ENCODE measurements around the gene ABLIM3.
"Not testable (repeated sequence)": the region's sequence is repeated elsewhere in the genome, so short reads cannot be mapped to it uniquely, and the experiment has no call there.

The ABLIM3 gene

GRCh38 chr5:149160291-149160787 is 19.0 kb downstream of the ABLIM3 start:
- no peak for DNase-seq

- DNase-seq: no peak
These were observed 19.9 kb downstream of the ABLIM3 start for GRCh38 chr5:149161026-149161687.

GRCh38 chr5:149161850-149162249 is 20.6 kb downstream of the ABLIM3 start:
- no peak for DNase-seq

- DNase-seq: no peak
These were observed 21.2 kb downstream of the ABLIM3 start for GRCh38 chr5:149162401-149163084.

- DNase-seq: no peak
These were observed 23.4 kb downstream of the ABLIM3 start for GRCh38 chr5:149164731-149165130.

- no peak for DNase-seq
These were observed 24.8 kb downstream of the ABLIM3 start for GRCh38 chr5:149166128-149166527.

DNA sequence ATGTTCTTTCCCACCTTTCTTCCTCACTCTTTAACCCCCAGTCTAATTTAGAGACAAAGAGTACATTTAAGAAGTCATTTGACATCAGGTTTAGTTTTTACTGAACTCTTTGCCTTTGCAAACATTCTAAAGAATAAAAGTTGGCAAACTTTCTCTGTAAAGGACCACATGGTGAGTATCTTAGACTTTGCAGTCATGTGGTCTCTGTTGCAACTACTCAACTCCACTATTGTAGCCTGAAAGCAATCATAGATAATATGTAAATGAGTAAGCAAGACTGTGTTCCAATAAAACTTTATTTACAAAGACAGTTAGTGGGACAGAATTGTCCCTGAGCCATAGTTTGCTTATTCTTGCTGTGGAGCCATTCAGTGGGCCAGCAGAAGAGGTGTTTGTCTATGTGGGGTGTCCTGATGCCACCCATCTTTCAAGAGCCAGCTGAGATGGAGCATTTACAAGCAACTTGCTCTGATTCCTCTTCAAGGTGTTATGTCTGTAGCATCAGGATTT is 25.4 kb downstream of the ABLIM3 start:
- no peak for DNase-seq

- no peak for DNase-seq
These were observed 27.1 kb downstream of the ABLIM3 start for GRCh38 chr5:149168276-149168906.

DNA sequence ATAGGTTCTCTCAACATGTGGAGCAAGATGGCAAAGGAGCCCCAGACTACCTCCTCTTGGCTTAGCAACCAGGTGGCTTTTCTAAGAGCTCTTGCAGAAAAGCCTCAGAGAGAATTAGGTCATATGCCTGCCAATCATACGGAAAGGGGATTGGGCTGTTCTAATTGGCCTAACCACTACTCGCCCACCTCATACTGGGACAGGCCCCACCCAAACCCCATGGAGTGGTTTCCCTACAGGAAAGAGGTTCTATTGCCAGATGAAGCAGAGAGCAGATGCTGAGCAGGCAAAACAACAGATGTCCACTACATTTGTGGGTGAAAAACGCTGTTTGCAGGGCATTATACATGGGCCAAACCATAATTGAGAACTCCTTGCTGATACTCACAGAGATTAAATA is 29.0 kb downstream of the ABLIM3 start:
- no peak for DNase-seq

DNA sequence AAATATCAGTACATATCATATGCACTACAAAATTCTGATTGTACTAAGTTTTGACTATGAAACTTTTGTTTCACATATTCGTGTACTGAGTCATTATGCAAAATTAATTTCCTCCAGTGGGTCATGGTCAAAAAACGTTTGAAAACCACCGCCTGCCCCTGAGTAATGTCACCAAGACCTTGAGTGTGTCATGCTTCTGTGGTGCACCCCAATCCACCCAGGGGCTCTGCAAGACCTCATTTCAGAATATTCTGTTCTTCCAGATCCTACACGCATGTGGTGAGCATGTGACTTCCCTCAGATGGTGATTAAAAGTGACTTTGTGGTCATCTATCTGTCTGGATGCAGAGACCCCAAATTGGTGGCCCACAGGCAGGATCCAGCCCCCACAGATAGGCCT is 31.0 kb downstream of the ABLIM3 start:
- no peak for DNase-seq

DNA sequence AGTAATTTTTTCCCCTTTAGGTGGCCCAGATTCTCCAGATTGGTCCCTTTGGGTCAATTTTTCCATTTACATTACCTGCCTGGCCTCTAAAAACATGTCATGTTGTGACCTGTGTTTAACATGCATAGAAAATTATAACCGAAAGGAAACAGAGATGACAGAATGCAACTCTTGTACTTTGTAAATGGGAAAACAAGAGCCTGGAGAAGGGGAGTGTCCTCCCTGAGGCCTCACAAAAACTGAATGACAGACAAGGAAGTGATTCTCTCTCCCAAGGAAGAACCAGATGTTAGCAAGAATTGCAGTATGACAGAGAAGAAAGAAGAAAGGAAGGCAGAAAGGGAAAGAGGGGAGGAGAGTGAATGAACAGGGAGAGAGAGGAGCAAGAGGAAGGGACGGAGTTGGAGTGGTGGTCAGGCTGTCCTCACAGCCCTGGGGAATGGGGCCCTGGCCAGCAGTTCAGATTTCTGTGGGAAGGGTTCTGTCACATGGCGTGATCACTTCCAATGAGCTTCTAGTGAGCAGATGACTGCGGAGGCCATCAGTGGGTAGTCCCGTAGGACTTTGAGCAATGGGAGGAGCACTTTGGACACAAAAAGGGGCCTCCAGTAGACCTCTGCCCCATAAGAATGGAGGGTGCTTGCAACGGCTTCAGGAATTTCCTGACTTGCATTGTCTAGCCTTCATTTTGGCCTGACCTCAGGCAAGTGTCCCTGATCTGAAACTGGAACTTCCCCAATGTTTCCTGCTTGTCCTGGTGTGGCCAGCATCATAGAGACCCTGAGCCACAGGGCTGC is 31.6 kb downstream of the ABLIM3 start:
- no peak for DNase-seq

DNA sequence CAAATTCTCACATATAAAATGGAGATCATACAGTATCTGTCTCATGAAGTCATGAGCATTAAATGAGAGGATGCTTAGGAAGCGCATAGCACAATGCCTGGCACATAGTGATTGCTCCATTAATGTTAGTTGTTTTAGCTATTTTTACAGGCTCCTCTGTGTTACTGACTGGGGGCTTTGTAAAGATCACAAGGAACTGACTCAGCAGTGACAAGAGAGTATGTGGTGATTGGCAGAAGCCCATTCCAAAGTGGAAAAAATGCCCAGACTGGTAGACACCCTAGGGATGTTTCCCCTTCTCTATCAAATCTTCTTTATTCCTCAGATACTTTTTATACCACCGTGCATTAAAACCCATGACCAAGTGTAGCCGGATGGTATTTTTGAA is 33.5 kb downstream of the ABLIM3 start:
- no peak for DNase-seq

DNA sequence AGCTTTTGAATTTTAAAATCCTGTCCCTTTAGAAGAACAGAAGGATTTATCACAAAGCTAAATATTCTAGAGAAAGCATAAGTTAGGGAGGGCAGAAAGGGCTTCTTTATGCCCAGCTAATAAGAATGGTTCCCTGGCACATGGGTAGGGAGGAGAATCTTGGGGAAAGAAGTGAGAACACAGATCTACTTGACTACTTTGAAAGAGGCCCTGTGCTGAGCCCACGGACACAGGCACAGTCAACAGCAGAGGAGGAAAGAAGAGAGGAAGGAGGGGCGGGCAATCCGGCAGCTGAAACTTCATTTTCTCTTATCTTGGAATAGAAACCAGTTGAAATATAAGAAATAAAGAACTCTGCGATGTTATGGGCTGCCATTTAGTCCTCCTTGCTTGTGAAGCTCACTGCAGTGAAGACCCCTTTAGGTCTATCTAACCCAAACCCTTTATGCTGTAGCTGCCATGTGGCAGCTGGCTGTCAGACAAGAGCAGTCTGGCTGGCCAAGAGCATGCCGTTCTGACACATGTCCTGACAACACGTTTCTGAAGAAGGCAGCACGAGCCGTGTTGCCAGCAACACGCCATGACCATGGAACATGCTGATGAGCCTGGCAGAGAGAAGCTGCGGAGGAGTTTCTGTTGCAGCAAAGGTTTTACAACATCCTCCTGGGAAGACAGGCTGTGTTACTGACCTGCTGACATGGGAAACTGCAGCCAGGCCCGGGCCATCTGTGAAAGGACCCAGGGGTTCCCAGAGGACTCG is 34.2 kb downstream of the ABLIM3 start:
- no peak for DNase-seq

DNA sequence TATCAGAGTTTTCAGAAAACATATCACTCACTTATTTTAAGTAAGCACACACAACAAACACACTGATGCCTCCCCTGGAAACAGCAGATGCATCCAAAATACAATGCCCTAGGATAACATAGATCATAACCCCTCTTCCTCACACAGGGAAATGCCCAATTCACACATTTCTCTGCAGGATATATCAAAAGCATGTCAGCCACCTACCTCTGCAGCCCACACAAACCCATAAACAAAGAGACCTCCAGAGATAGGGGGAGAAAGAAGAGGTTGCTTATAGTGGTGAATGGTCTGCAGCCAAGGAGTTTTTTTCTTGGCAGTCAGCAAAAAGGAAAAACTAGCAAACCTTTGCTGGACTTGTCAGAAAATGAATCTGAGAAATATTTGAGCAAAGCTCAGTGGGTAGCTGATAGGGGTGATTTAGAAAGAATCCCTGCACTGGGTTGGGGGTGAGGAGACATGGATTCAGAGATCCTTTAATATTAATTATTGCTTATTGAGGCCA is 36.1 kb downstream of the ABLIM3 start:
- DNase-seq: no peak

GRCh38 chr5:149177911-149178565 is 36.7 kb downstream of the ABLIM3 start:
- DNase-seq: no peak

DNA sequence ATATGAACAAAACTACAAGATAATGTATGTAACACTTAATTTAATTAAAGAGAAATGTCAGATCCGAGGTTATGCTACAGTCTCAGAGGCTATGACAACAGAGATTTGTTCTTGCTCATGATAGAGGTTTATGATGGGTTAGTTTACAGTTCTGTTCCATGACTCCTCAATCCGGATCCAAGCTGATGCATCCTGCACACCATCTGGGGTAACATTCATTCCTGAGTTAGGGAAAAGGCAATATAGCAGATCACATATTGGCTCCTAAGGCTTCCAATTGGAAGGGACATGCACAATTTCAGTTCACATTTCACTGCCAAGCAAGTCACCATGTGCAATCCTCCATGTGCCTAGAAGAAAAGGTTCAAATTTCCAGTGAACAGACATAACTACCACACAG is 40.4 kb downstream of the ABLIM3 start:
- DNase-seq: no peak

DNA sequence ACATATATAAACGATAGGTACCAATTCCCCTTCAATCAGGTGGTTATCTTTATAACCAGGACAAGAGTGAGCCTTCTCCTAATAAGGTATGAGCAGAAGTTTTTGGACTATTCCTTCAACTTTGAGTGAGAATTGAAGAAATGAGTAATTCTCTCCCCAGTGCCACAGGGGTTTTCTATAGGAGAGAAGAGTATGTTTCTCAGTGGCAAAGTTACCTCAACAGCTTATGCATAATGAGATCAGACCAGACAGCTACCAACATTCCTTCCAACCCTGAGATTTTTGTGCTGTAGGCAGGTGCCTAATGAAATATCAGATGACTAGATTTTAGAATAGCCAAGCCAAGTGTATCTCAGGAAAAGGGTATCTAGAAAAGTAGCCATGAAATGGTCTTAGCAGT is 40.9 kb downstream of the ABLIM3 start:
- no peak for DNase-seq

GRCh38 chr5:149185067-149185466 is 43.8 kb downstream of the ABLIM3 start:
- DNase-seq: no peak

GRCh38 chr5:149186506-149186905 is 45.2 kb downstream of the ABLIM3 start:
- no peak for DNase-seq

DNA sequence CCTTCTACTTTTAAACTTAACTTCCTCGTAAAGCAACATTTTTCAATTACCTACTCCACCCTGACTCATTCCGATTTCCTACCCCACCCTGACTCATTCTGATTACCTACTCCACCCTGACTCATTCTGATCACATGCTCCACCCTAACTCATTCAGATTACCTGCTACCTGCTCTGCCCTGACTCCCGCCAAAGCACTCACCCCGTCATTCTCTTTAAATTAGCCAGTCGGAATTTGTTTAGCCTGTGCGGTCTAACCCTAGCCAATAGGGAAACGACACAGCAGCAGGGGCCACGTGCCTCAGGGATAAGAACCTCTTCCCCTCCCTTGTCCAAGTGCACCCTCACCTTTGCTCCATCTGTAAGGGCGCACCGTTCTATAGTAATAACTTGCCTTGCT is 46.3 kb downstream of the ABLIM3 start:
- DNase-seq: not testable (repeated sequence)

DNA sequence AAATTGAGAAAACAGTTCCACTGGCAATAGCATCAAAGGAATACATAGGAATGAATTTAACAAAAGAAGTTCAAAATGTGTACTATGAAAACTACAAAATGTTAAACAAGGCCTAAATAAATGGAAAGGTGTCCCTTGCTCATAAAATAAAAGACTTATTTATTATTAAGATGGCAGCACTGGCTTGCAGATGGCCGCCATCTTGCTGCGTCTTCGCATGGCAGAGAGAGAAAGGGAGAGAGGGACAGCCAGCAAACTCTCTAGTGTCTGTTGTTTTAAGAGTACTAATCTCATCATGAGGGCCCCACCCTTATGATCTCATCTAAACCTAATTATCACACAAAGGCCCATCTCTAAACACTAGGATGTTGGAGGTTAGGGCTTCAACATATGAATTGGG is 47.1 kb downstream of the ABLIM3 start:
- DNase-seq: no peak

Measured in T-helper 9 cell (primary cell).